ENCODE measurements around the gene DSCAML1.

GRCh38 chr11:117519170-117519569 is 277.8 kb downstream of the DSCAML1 start:
- TF ChIP-seq CTCF (IDR thresholded peaks at IDR 0.05; ENCODE audit: insufficient read depth, low read depth, low read length) (no peak), EZH2 (IDR thresholded peaks at IDR 0.05; ENCODE audit: insufficient read depth, low read length) (no peak)
